HG03520 (cell line): ENCODE measurements around the gene SLC25A1.

Source experiments
- ATAC-seq: cut with Tn5 transposase; IDR thresholded peaks from one replicate; pipeline ENCODE4 v1.9.1; 2021; ENCODE audit warnings: mild to moderate bottlenecking, moderate library complexity; ENCODE audit not compliant: unreplicated experiment

The SLC25A1 gene

DNA sequence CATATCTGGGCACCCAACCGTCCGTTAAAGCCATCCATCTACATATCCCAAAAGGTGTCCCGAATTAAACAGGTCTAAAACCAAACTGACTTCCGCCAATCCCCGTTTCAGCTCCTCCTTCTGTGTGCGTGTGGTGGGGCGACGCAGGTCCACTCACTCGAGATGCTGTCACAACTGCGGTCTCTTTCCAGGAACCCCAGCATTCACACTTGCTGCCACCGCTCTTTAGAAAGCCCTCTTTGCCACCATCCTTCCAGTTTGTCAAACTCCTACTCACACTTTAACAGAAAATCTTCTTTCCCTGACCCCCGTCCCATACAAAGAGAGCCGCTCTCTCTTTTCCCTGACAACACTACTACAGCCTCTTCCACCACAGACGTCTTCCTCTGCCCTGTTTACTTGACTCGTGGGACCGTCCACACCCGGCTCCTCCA lies 34.6 kb downstream of the SLC25A1 start:
- peak; percentile 5 for ATAC-seq

DNA sequence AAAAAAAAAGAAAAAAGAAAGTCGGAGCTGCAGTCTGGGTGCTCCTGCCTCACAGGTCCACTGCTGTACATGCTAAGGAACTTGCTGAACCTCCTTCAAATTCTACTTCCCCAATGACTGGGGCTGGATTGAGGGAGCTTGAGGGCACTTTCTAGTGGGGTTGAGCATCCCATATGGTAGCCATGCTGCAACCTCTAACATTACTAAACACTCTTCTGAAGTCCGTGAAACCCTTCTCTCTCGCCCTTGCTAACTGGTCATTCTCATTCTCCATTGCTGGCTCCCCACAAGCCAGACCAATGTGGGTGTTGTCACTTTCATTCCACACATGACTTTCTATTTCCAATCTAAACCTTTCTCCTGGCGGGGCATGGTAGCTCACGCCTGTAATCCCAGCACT lies 35.3 kb downstream of the SLC25A1 start:
- ATAC-seq = no peak

DNA sequence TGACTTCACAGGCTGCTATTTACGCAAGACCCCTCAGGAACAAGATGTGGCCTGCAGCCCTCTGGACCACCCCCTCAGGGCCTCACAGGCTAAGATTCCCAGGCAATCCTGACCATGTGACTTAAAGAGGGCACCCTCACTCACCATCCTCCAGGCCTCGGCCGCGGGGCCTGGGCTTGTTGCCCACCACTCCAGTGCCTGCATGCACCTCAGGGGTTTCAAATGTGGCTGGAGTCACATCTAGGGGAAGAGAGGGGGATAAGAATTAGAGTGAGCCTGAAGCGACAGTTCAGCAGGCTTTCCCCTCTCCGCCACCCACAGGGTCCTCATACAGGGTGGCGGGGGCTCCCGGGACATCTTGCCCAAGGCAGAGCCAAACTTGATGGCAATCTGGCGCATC lies 36.1 kb downstream of the SLC25A1 start:
- ATAC-seq = no peak

DNA sequence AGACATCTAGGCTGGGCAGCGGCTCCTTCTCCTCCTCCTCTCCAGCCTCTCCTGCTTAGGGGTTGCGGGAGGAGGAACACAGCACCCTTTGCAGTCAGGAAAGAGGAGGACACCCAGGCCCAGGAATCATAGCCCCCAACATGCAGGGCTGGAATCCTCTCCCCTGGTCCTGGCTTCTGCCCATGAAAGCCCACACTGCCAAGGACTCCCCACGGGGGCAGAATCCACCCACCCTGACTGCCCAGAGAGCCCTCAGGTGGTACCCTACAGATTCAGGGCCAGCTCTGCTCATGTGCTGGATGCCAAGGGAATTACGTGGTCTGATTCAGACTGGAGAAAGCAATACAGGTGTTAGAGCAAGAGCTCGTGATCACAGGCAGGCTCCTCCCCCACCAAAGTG lies 38.6 kb downstream of the SLC25A1 start:
- ATAC-seq = no peak

DNA sequence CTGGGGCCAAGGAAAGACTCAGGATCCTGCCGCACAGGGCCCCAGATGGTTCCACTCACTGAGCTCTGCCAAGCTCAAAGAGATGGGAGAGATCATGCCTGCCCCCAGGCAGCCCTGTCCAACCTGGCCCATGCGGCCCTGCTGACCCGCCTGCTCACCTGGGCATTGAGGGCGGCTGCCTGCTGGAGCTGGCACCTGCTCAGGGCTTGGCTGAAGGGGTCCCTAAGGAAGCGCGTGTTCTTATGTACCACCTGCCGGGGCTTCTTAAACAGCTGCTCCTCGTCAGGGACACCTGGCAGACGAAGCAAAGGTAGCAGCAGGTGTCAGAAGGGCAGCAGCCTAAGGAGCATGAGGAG lies 39.6 kb downstream of the SLC25A1 start:
- ATAC-seq = no peak

DNA sequence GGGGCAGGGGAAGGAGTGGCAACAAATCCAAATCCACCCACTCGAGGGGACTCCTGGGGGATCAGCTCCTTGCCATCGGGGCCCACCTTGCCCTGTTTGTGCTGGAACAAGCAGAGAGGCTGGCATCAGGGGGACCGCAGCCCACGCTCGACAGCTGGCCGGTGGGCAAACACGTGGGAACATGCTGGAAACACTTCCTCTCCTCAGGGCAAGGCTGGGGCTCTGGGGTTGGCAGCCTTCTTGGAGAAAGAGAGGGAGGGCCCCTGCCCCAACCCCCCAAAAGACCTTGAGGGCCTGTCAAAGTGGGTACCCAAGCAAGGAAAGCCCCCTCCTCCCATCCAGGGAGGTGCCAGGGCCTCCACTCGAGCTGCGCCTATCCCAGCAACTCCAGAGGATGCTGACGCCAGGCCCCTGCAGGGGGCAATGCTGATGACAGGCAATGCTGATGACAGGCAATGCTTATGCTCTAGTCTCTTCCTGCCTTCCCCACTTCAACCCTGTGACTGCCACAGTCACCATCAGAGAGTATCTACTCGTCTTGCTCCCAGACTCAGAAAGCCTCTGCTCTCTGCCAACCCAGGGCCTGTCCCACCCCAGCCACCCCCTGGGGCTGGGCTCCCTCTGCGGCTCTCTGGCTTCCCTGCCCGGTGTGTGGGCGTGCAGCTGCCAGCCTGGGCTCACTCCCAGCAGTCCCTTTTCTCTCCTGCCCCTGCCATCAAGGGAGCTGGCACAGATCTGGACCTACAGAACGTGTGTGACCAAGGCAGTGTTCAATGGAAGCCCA lies 40.1 kb downstream of the SLC25A1 start:
- ATAC-seq = no peak

DNA sequence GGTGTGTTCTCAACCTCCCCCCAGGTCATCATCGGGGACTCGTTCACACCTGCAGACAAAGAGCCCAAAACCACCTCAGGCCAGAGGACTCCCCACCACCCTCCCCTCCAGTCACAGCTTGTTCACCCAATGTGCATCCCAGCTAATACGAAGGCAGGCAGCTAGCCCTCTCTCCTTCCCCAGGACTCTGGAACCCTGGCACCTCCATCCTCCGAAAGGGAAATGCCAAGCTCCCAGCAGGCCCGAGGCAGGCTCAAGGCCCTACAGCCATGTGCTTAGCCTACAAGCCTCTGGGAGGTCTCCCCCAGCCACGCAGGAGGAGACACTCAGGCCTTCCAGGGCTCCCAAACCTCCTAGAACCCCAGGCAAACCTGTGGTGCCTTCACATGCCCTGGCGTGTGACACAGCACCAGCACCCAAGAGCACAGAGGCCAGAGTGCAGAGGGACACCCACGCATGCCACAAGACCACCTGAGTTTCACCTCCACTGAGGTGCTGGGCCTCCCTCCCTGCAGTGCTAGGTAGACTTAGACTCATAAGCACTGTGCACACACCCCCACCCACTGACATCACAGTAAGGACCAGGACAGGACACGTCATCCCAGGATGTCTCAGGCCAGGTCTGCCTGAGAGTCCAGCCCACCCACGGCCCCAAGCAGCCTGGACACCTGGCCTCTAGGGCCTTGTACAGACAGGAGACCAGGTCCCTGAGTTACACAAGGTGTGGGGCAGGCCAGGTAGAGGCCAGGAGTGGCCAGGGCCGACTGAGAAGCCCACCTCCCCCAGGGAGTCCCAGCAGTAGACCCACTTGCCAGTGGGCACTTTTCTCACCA lies 40.9 kb downstream of the SLC25A1 start:
- no peak for ATAC-seq

DNA sequence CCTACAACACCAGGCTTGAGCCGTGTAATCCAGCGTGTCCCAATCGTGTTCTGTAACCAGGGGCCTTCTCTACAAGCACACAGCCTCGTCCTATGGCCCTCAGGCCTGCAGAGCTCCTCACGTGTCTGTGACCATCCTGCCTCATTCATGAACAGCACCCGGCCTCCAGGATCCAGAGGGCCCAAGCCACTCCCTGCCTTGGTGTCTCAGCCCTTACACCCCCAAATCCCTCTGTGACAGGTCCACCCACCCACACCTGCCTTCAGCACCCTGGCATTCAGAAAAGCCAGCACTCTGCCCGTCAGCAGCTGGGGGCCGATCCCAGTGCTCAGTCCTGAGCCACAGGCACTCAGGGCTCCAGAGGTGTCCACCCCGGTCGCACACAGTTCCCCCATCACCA lies 41.6 kb downstream of the SLC25A1 start:
- ATAC-seq = no peak

DNA sequence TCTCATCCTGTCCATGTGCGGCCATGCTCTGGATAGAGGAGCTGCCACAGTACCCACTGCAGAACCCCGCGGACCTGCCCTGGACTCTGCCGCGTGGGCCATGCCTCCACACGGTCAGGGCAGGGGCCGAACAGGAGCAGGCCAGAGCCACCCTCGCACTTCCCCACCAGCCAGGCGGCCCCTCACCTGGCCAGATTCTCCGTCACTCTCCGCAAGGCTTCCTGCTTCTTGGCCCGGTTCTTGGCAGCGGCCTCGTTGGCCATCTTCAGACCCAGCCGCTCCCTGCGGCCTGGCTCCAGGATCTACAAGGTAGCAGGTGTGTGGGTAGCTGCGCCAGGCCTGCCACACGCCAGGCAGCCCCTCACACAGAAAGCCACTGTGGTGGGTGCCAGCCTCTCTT lies 43.7 kb downstream of the SLC25A1 start:
- no peak for ATAC-seq

DNA sequence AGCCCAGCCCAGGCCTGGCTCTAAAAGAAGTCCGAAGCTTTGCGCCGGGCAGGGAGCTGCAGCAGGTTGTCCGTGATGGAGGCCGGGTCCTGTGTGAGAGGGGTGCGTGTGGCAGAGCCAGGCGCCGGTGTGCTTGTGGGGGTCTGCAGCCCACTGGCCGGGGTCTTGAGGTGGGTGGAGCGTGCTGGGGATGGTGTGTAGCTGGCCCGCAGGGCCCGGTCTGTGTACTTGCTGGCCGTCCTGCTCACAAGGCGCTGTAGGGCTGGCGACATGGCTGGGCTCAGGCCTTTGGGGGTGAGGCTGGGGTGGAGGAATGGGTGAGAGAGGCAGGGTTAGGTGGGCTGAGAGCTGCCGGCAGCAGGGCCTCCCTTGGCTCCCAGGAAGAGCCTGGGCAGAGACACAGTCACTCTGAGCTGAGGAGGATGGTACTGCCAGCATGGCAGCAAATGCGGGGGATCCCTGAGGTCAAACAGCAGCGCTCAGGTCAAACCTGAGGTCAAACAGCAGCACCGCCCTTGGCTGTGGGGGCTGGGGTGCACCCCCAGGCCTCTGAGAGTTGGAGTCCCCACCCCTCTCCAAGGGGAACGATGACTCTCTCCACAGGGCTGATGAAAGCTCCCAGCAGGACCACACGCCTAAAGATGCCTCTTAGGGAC lies 44.2 kb downstream of the SLC25A1 start:
- no peak for ATAC-seq

DNA sequence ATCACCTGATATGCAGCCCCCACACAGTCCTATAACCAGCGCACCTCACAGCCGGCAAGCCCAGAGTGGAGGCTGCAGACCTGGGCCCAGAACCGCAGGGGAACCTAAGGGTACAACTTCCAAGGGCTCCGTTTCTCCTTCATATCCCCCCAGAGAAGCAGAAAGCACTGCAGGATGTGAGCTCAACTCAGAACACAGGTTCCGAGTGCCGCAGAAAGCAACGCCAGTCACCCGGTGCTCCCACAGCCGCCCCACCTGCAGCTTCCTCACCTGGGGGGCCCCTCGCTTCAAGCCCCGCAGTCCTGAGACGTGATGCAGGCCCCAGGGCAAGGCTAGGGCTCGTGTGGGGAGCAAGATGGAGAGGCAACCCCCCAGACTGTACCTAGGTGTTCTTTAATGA lies 45.0 kb downstream of the SLC25A1 start:
- ATAC-seq = no peak

DNA sequence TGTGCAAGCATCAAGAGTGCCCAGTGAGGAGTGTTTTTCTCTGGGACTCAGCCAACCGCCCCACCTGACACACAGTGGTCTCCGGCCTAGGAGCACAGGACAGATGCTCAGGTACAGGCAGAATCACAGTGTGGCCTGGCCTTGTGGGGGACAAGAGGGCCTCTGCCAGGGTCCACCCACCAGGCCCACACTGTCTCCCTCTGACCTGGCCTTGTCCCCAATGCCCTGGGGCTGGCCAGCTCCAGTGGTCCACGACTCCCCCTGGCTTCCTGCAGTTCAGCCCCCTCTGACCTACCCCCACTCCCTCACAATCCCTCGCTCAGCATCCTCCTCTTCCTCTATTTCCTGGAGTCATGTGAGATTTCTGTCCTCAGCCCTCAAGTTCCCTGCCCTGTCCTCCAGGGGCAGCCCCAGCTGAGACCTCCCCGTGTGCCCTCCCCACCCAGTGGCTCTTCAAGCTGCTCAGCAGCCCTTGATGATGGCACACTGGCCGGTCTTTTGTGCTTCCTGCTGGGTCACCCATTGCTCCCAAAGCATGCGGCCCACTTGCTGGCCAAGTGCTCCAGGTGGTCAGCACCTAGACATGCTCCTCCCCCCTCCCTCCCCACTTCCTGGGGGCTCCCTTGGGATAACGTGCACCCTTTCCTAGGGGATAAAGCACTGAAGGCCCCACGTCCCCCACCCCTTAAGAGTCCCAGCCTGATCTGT lies 45.7 kb downstream of the SLC25A1 start:
- ATAC-seq = no peak

DNA sequence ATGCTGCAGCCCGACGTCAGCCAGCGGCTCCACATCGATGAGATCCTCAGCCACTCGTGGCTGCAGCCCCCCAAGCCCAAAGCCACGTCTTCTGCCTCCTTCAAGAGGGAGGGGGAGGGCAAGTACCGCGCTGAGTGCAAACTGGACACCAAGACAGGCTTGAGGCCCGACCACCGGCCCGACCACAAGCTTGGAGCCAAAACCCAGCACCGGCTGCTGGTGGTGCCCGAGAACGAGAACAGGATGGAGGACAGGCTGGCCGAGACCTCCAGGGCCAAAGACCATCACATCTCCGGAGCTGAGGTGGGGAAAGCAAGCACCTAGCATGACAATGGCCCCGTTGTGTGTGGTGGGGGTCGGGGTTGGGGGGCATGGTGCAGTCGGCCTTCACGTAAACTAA lies 46.4 kb downstream of the SLC25A1 start:
- no peak for ATAC-seq

DNA sequence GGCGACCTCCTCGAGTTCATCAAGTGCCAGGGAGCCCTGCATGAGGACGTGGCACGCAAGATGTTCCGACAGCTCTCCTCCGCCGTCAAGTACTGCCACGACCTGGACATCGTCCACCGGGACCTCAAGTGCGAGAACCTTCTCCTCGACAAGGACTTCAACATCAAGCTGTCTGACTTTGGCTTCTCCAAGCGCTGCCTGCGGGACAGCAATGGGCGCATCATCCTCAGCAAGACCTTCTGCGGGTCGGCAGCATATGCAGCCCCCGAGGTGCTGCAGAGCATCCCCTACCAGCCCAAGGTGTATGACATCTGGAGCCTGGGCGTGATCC lies 46.9 kb downstream of the SLC25A1 start:
- ATAC-seq = no peak

DNA sequence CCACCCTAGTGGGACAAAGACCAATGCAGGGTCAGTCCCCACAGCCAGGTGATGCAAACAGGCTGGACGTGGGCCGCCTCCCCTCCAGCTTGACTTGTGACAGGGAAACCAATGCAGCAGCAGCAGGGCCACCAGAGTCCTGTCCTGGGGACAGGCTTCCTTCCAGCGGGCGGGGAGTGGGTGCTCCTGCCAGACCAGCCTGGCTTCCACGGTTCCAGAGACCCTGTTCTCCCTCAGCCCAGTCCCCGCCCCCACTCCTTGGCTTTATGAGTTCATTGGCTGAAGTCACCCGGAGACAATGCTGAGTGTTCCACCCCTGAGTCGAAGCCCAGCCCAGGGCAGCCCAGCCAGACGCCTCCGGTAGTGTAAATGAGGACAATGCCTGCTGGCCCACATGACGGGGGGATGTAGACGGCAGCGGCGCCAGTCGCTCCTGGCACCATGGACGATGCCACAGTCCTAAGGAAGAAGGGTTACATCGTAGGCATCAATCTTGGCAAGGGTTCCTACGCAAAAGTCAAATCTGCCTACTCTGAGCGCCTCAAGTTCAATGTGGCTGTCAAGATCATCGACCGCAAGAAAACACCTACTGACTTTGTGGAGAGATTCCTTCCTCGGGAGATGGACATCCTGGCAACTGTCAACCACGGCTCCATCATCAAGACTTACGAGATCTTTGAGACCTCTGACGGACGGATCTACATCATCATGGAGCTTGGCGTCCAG lies 47.4 kb downstream of the SLC25A1 start, which contains the start of gene TSSK2:
TSS of gene TSSK2 (plus strand) at position 350 of the 726 bp plus-strand sequence. CDS start at position 442, 92 bp downstream.
- no peak for ATAC-seq

DNA sequence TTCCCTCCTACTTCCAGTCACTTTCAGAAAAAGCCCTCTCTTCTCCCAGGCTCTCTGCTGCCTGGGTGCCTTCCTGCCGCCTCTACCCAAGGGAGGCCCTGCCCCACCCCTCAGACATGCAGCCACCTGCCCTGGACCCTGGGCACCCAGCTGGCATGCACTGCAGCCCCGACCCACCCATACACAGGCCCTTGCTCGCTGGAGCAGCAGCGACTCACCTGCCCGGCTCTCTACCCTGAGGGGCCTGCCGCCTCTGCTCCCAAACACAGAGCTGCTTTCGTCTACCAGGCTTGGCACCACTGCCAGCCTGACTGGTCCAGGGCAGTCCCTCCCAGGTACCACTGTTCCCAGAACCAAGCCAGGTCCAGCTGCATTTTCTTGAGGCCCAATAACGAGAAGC lies 48.7 kb downstream of the SLC25A1 start:
- ATAC-seq = no peak

DNA sequence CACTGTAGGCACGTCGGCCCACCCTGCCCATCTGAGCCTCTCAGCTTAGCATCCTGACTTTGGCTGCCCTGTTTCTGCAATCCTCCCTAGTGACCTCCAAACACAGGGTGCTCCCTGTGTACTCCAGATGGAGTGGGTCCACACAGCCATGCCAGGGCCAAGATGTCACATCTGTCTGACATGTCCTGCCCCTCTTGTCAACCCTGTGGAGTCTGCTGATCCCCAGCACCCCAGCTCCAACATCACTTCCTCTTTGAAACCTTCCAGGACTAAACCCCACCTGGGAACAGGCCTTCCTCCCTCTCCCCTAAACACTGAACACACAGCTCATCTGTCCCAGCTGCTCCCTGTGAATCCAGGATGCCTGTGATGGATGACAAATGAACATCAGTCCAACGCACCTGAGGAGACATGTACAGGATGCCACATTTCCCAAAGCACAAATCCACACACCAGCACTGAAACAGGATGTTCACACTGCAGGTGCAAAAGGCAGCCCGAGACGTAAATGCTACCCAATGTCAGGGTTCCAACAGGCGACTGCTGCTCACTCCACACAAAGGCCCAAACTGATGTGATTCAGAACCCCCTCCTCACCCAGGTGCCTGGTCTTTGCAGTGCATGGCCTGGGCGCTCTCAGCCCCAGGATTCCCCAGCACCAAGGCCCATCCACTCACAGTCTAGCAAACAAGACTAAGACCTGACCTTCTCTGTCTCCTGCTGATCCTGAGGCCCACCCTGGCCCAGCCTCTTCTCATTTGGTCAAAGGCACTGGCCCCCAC lies 49.4 kb downstream of the SLC25A1 start:
- ATAC-seq = no peak

DNA sequence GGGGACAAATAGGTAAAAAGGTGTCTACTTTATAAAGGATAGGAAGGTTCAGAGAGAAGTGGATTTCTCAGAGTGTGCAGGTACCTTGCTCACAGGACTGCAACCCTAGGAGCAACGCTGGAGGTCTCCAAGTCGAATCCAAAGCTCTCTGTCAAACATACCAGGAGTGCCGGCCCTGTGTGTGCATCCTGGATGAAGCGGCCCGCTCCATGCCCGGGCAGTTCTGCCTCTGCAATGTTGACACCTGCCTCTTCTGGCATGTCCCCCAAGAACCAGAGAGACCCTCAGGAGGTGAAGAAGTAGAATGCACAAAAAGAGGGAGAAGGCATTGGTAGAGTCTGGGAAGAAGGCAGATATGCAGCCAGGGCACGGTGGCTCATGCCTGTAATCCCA lies 50.5 kb downstream of the SLC25A1 start:
- no peak for ATAC-seq

DNA sequence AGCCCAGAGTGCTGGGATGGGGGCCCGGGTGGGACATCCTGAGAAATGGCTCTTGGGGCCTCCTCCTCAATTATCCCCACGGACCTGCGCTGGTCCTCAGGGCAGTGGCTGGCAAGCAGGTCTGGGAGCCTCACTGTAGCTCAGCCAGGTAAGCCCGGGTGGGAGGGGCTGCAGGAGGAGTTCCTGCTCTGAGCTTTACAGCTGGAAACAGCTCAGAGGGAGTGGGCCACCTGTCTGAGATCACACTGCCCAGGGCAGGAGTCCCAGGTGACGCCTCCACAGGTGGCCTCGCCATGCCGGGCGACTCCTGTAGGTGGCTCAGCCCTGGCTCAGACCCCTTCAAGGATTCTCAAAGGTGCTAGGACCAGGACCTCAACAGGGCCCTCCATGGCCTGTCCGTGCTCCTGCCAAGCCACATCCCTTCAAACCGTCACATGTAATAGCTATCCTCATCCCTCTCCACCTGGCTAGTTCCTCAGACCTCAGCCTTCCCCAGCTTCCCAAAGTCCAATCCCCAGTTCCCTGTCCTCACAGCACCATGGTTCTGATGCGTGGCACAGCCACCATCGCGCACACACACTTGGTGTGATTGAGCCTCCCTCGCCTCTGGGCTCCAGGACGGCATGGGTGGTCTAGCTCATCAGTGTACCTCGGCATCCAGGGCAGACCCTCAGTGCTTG lies 51.1 kb downstream of the SLC25A1 start:
- ATAC-seq = no peak
